ENCODE results near the gene RENBP. TPM values are rescaled to one million over a fixed set of nuclear protein-coding genes. Genes with fewer than 3 reads are reported as not detected.

Gene RENBP
- total RNA-seq, 1 experiment from 2014 or later: 7.1 TPM

- no peak overlapping the region for H3K9ac ChIP-seq (ENCODE audit: extremely low read depth, insufficient read length, low read length)
These were observed 16.3 kb upstream of the RENBP start for GRCh38 chrX:153960786-153961185.

More at GRCh38 chrX:153960786-153961185, 16.3 kb upstream of the RENBP start:
- Mint-ChIP-seq H3K9me3 (no peaks in the 10 kb centered on the region), H3K27me3 (ENCODE audit: low read depth) (peaks cover 1% of the 10 kb centered on the region; the same call in 1 of the 2 replicates), H3K4me1 (no peaks in the 10 kb centered on the region), H3K36me3 (ENCODE audit: insufficient read depth in 1 of 3, low read depth in 3 of 3) (peaks cover 69 to 92% (median 91%) of the 10 kb centered on the region in 3 experiments), H3K4me3 (no peak overlapping the region), H3K27ac (peak overlapping the region in 1 of 3 experiments; percentile 21; a peak in 1 of 7 replicates)
- no peak overlapping the region for H3K56ac ChIP-seq (ENCODE audit: insufficient read length, low read depth, low read length)
- H2BK20ac ChIP-seq (ENCODE audit: low read depth, low read length, poor library complexity, severe bottlenecking): no peak overlapping the region
- no peak overlapping the region for H2AFZ ChIP-seq (ENCODE audit: low read length)
- no peak overlapping the region for H3K4ac ChIP-seq (ENCODE audit: low read depth, low read length)
- H4K20me1 ChIP-seq (ENCODE audit: control insufficient read depth, insufficient read depth, insufficient read length): no peaks in the 10 kb centered on the region
- no peak for TF ChIP-seq CTCF (conservative IDR thresholded peaks at IDR 0.05)
- H3K23me2 ChIP-seq (ENCODE audit: insufficient read length, low read depth, low read length, poor library complexity, severe bottlenecking): no peaks in the 10 kb centered on the region
- no peak overlapping the region for H2BK120ac ChIP-seq (ENCODE audit: low read depth, low read length, poor library complexity, severe bottlenecking)
- H2AK5ac ChIP-seq (ENCODE audit: insufficient read length, low read length): no peak overlapping the region
- no peak overlapping the region for H3K18ac ChIP-seq (ENCODE audit: insufficient read length, low read depth, low read length)
- H2BK15ac ChIP-seq (ENCODE audit: low read depth, low read length): no peak overlapping the region
- H3K79me1 ChIP-seq (ENCODE audit: insufficient read depth, low read depth, low read length, poor library complexity, severe bottlenecking): peaks cover 5% of the 10 kb centered on the region
- H3K9me3 ChIP-seq (ENCODE audit: control insufficient read depth, low read depth, low read length): peaks cover under 1% of the 10 kb centered on the region
- H3K23ac ChIP-seq (ENCODE audit: insufficient read length, low read depth, low read length): no peak overlapping the region
- H3K4me2 ChIP-seq (ENCODE audit: insufficient read depth, insufficient read length, low read length): no peak overlapping the region
- no CpG with 5 or more reads among the region's 22 CpGs for WGBS (ENCODE audit: extremely low coverage, insufficient read length, low lambda C conversion rate)
- no peaks in the 10 kb centered on the region for H3K4me1 ChIP-seq (ENCODE audit: insufficient read depth, low read length)
- H2BK5ac ChIP-seq (ENCODE audit: insufficient read length, low read length): no peak overlapping the region
- H4K5ac ChIP-seq (ENCODE audit: insufficient read length, low read depth, low read length): no peak overlapping the region
- no peak overlapping the region for H4K8ac ChIP-seq (replicated peaks; ENCODE audit: insufficient read length, low read depth, low read length)
- no peak overlapping the region for H3K14ac ChIP-seq (ENCODE audit: insufficient read depth, low read length)
- no peak overlapping the region for H3T11ph ChIP-seq (ENCODE audit: low read length)
- DNase-seq: no peak
- H3K27me3 ChIP-seq (ENCODE audit: insufficient read depth, low read length): no peaks in the 10 kb centered on the region
- no peak overlapping the region for H3K27ac ChIP-seq (ENCODE audit: insufficient read length, low read depth, low read length)
- no peak overlapping the region for H2BK12ac ChIP-seq (ENCODE audit: insufficient read length, low read depth, low read length)
- peaks cover 11% of the 10 kb centered on the region; the same call in 1 of the 2 replicates for H3K79me2 ChIP-seq (ENCODE audit: insufficient read depth, low read length)
- no peak overlapping the region for H4K91ac ChIP-seq (ENCODE audit: insufficient read length, low read depth, low read length)
